Activated T-helper 9 cell treated with anti-CD3 and anti-CD28 coated beads, Interleukin-2, amount 50 U/mL, for 16 hours (primary cell): Measurements from ENCODE around the gene DCDC2C.
"Not testable (repeated sequence)": the region's sequence is repeated elsewhere in the genome, so short reads cannot be mapped to it uniquely, and the experiment has no call there.

Experiments
- DNase-seq: peaks from one replicate; pipeline ENCODE4 v3.0.0-alpha.2; 2020; ENCODE audit warnings: low read depth

Gene DCDC2C

GRCh38 chr2:3703236-3703756 lies at the start of gene DCDC2C:
Gene DCDC2C (plus strand): TSS chr2:3703575. CDS start chr2:3703752, 177 bp downstream.
- no peak for DNase-seq

GRCh38 chr2:3654011-3654410 lies 49.4 kb upstream of the DCDC2C start:
- no peak for DNase-seq

GRCh38 chr2:3654531-3655225 lies 48.7 kb upstream of the DCDC2C start:
- no peak for DNase-seq

- no peak for DNase-seq
Measured at GRCh38 chr2:3655871-3656761, 47.3 kb upstream of the DCDC2C start.

- DNase-seq, result no peak
Measured at GRCh38 chr2:3656762-3657721, 46.3 kb upstream of the DCDC2C start.

- no peak for DNase-seq
Measured at GRCh38 chr2:3657881-3658280, 45.5 kb upstream of the DCDC2C start, which contains the start of gene ALLC. Gene ALLC (plus strand): TSS chr2:3658200. CDS start chr2:3671158, 12,958 bp downstream.

- no peak for DNase-seq
Measured at GRCh38 chr2:3659447-3660432, 43.6 kb upstream of the DCDC2C start.

- not testable (repeated sequence) for DNase-seq
Measured at GRCh38 chr2:3660640-3661039, 42.7 kb upstream of the DCDC2C start.

- no peak for DNase-seq
Measured at GRCh38 chr2:3661149-3661660, 42.2 kb upstream of the DCDC2C start.

- no peak for DNase-seq
Measured at GRCh38 chr2:3662239-3662638, 41.1 kb upstream of the DCDC2C start.

- no peak for DNase-seq
Measured at GRCh38 chr2:3664118-3664517, 39.3 kb upstream of the DCDC2C start.

GRCh38 chr2:3664925-3665324 lies 38.5 kb upstream of the DCDC2C start:
- DNase-seq, result no peak

GRCh38 chr2:3665886-3666612 lies 37.3 kb upstream of the DCDC2C start:
- no peak for DNase-seq

GRCh38 chr2:3666613-3666975 lies 36.8 kb upstream of the DCDC2C start:
- no peak for DNase-seq

- no peak for DNase-seq
Measured at GRCh38 chr2:3667151-3667631, 36.2 kb upstream of the DCDC2C start.

GRCh38 chr2:3669656-3670055 lies 33.7 kb upstream of the DCDC2C start:
- DNase-seq, result no peak

GRCh38 chr2:3670376-3670775 lies 33.0 kb upstream of the DCDC2C start:
- no peak for DNase-seq

- DNase-seq, result no peak
Measured at GRCh38 chr2:3670941-3671340, 32.4 kb upstream of the DCDC2C start.

- DNase-seq, result no peak
Measured at GRCh38 chr2:3672861-3673678, 30.3 kb upstream of the DCDC2C start.
